ENCODE measurements around the gene SORCS2. TPM values are rescaled to one million over a fixed set of nuclear protein-coding genes. Genes with fewer than 3 reads are reported as not detected.

SORCS2 gene
- total RNA-seq, 1 experiment from 2014 or later, result 0.91 TPM

- peak; percentile 94 for DNase-seq (ENCODE audit: low read depth)
Measured at GRCh38 chr4:7266525-7267292, 74.4 kb downstream of the SORCS2 start.

DNA sequence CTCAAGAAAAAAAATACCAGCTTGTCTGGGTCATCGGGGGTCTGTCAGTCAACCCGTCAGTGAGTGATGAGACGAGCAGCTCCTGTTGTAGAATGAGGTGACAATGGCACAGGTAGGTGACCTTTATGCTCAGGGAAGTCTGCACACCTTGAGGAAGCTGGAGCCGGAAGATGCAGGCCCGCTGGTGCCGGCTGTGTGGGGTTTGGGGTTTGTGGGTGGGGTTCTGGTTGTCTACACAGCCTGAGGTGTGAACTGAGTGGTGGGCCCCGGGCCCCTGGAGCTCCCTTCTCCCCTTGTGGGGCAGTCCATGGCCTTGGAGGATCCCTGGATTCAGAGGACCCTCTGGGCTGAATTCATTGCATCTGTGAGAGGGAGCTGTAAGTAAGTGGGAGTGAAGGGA, 75.5 kb downstream of the SORCS2 start:
- DNase-seq (ENCODE audit: low read depth), result no peak

GRCh38 chr4:7268941-7269340, 76.6 kb downstream of the SORCS2 start:
- no peak for DNase-seq (ENCODE audit: low read depth)

DNA sequence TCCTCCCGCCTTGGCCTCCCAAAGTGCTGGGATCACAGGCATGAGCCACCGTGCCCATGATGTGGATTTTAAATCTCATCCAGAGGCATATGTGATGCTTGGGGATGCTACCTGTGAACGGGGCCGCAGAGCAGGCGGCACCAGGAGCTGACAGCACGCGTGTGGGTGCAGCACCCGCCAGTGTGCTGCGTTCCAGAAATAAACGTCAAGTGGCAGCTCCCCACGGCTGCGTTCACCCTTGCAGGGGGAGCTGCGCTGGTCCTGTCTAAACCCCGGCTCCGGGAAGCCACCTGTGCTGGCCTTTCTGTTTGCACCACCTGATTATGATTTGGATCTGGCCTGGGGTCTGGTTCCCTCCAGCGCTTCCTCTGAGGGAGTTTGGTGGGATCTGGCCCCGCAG, 77.8 kb downstream of the SORCS2 start:
- DNase-seq (ENCODE audit: low read depth), result no peak

DNA sequence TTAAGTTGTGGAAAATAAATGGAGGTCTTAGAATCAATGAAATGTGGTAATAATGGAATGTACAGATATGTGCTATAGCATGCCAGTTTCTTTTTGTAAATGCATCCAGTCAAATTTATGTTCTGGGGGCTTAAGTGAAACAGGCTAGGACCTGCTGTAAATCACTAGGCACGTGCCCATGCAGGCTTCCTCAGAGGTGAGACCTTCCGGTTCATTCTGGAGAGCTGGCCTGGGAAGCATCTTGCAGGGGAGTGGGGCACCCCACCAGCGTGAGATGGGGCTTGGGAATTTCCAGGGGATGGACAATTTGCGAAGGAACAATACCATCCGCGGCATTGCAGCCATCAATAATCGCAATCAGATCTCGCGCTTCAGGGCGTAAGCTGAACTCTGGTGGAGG, 80.1 kb downstream of the SORCS2 start:
- DNase-seq (ENCODE audit: low read depth), result no peak

GRCh38 chr4:7273738-7274297, 81.5 kb downstream of the SORCS2 start:
- no peak for DNase-seq (ENCODE audit: low read depth)

- DNase-seq (ENCODE audit: low read depth), result no peak
Measured at GRCh38 chr4:7275067-7275466, 82.7 kb downstream of the SORCS2 start.

- no peak for DNase-seq (ENCODE audit: low read depth)
Measured at GRCh38 chr4:7275490-7276154, 83.3 kb downstream of the SORCS2 start.

GRCh38 chr4:7276515-7276914, 84.2 kb downstream of the SORCS2 start:
- peak; percentile 42 for DNase-seq (ENCODE audit: low read depth)

- no peak for DNase-seq (ENCODE audit: low read depth)
Measured at GRCh38 chr4:7278071-7278765, 85.9 kb downstream of the SORCS2 start.

DNA sequence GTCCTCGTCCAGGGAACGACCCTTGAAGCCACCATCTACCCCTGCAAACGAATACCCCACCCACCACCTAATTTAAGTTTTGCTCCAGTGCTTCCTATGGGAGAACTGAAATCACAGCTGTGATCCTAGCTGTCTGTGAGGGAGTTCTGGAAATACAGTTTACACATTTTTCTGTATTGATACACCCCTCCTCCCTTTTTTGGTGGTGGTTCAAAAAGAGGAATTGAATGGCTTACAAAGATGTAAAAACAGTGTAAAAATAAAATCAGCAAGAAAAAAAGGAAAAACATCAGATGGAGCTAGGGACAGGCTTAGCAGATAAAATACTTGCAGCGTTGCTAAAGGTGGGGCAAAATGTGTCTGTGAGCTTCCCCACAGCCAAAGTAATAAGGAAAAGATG, 86.6 kb downstream of the SORCS2 start:
- DNase-seq (ENCODE audit: low read depth), result no peak

GRCh38 chr4:7279902-7280301, 87.6 kb downstream of the SORCS2 start:
- DNase-seq (ENCODE audit: low read depth), result no peak

DNA sequence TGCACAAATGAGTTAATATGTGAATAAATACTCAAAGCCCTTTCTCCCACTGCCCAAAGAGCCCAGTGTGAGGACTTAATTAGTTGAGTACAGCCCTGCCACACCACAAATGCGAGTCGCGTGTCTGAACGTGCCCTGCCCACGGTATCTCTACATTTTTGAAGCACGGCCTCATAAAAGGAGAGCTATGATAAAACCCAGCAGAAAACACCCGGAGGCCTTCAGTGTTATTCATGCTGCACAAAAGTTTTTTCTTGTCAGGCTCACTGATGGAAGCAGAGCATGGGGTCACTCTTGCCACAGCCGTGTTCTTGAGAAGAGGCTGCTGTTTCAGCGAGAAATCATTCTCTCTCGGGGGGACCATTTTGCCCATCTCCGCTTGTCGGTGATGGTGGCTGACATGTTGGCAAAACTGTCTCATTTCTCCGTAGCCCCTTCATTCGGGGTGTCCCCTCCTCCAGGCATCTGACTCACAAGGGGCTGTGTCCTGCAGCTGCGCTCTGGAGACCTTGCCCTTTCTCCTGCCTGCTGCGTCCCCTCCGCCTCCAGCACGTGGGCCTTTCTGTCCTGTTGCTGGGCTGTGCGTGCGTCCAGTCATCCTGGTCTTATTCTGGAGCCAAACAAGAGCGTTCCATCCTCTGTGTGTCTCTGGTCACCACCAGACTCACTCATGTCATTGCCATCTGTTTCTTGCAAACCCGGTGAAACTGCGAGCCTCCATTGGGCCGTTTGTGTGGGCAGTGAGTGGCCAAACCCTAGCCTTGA, 88.8 kb downstream of the SORCS2 start:
- DNase-seq (ENCODE audit: low read depth), result peak; percentile 37

DNA sequence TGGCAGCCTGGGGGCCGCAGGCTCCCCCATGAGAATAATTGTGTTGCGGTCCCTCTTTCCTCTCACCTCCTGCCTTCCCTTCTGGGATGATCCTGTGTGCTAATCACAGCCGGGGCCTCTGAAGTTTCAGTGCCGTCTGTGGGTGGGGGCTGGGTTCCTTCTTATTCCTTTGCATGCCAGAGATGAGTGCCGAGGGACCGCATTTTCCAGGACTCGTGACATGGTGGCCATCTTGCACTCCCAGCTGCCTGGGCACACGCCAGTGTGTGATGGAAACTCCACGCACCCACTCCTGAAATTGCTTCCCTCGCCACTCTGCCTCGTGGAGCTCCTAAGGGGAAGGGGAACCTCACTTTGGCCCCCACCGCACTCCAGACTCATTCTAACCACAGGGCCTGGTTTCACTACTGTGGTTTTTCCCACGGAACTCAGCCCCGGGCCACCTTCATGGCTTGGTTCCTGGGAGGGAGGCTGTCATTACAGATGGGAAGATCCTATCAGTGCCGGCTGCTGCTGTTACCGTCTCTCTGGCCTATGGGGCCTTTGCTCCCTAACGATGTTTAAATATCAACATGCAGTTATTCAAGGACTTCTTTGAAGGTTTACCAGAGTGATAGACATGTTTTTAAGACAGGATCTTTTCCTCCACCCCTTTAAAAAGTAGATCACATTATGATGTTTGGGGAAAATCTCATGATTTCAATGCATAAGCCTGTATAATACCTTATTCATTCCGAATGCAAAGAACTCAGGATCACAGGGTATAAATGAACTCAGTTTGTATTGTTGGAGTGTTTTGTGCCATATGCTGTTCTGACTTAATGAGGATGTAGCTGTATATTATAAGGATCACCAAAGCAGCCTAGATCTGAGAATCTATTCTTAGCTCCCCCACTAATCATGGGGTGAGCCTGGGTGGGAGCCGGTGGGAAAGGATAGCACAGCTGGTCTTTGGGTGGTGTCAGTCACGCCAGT, 89.6 kb downstream of the SORCS2 start:
- DNase-seq (ENCODE audit: low read depth), result no peak

DNA sequence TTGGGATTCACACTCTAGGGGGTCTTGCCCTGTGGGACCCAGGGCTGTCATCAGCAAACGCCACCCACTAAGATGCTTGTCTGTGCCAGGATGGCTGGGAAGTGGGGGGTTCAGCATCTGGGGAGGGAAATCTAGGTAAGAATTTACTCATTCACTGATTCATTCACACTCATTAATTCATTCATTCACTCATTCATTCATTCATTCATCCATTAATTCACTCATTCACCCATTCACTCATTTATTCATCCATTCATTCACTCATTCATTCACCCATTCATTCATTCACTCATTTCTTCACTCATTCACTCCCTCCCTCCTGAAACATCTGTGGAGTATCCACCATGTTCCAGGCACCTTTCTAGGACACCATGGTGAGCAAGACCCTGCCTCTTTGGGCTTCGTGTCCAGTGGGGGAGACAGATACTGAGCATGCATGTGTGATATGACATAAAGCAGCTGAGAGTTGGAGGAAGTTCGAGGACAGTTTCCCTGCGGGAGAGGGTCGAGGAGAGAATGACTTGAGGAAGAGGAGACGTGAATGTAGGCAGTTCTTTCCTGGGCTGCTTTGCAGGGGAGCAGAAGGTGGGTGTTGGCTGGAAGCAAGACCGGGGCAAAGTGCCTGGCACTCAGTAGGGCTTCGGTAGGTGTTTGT, 90.6 kb downstream of the SORCS2 start:
- DNase-seq (ENCODE audit: low read depth), result no peak

- no peak for DNase-seq (ENCODE audit: low read depth)
Measured at GRCh38 chr4:7285244-7286094, 93.1 kb downstream of the SORCS2 start.

GRCh38 chr4:7286170-7286569, 93.8 kb downstream of the SORCS2 start:
- no peak for DNase-seq (ENCODE audit: low read depth)

DNA sequence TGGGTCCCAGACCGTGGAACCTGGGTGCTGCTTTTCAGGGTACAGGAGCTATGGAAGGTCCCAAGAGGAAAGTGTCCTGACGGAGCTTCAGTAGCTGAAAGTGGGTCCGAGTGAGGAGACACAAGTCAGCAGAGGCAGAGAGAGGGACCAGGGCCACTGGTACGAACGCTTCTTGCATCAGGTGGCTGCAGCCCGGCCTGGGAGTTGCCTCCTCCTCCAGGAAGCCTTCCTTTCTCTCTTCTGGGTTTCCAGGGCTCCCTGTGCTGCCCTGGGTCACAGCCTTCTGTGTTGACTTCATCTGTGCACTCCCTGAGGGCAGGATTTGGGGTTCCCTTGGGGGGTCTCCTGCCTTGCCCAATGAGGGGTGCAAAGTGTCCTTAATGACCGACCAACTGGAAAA, 94.5 kb downstream of the SORCS2 start:
- DNase-seq (ENCODE audit: low read depth), result no peak

- DNase-seq (ENCODE audit: low read depth), result no peak
Measured at GRCh38 chr4:7287274-7287917, 95.1 kb downstream of the SORCS2 start.
